ENCODE measurements around the gene MEIOB.
"Not testable (repeated sequence)": the region's sequence is repeated elsewhere in the genome, so short reads cannot be mapped to it uniquely, and the experiment has no call there.

The MEIOB gene

GRCh38 chr16:1877089-1877488 is 5.1 kb upstream of the MEIOB start:
- DNase-seq (ENCODE audit: low spot score): no peak

GRCh38 chr16:1876468-1876867 is 4.5 kb upstream of the MEIOB start:
- DNase-seq (ENCODE audit: low spot score): no peak

- not testable (repeated sequence) for DNase-seq (ENCODE audit: low spot score)
These were observed 4.1 kb upstream of the MEIOB start for GRCh38 chr16:1876066-1876465.

- no peak for DNase-seq (ENCODE audit: low spot score)
These were observed 2.9 kb upstream of the MEIOB start for GRCh38 chr16:1874854-1875253.

- peak; percentile 27 for DNase-seq (ENCODE audit: low spot score)
These were observed 1.4 kb downstream of the MEIOB start for GRCh38 chr16:1870365-1871082.

- DNase-seq (ENCODE audit: low spot score): no peak
These were observed 5.9 kb downstream of the MEIOB start for GRCh38 chr16:1865902-1866690.

- DNase-seq (ENCODE audit: low spot score): no peak
These were observed 8.1 kb downstream of the MEIOB start for GRCh38 chr16:1863681-1864460.

- no peak for DNase-seq (ENCODE audit: low spot score)
These were observed 9.6 kb downstream of the MEIOB start for GRCh38 chr16:1862394-1862793.

- DNase-seq (ENCODE audit: low spot score): no peak
These were observed 10.2 kb downstream of the MEIOB start for GRCh38 chr16:1861730-1862129.

GRCh38 chr16:1859650-1860049 is 12.3 kb downstream of the MEIOB start:
- no peak for DNase-seq (ENCODE audit: low spot score)

- DNase-seq (ENCODE audit: low spot score): no peak
These were observed 13.6 kb downstream of the MEIOB start for GRCh38 chr16:1858189-1858865.

- DNase-seq (ENCODE audit: low spot score): no peak
These were observed 14.4 kb downstream of the MEIOB start for GRCh38 chr16:1857433-1858097.

GRCh38 chr16:1851793-1852192 is 20.2 kb downstream of the MEIOB start:
- no peak for DNase-seq (ENCODE audit: low spot score)

- DNase-seq (ENCODE audit: low spot score): no peak
These were observed 21.0 kb downstream of the MEIOB start for GRCh38 chr16:1850981-1851380.

GRCh38 chr16:1846416-1846815 is 25.5 kb downstream of the MEIOB start:
- no peak for DNase-seq (ENCODE audit: low spot score)

- no peak for DNase-seq (ENCODE audit: low spot score)
These were observed 26.0 kb downstream of the MEIOB start for GRCh38 chr16:1845985-1846384.

GRCh38 chr16:1839554-1839953 is 32.4 kb downstream of the MEIOB start:
- no peak for DNase-seq (ENCODE audit: low spot score)

GRCh38 chr16:1834096-1834495 is 37.9 kb downstream of the MEIOB start:
- no peak for DNase-seq (ENCODE audit: low spot score)

GRCh38 chr16:1832838-1833454 is 39.0 kb downstream of the MEIOB start:
- no peak for DNase-seq (ENCODE audit: low spot score)

GRCh38 chr16:1831186-1832075 is 40.5 kb downstream of the MEIOB start:
- DNase-seq (ENCODE audit: low spot score): no peak

All from hepatic stellate cell (primary cell).